Parathyroid adenoma (tissue), 2 donors: Measurements from ENCODE around the gene CNN2.

Source experiments
- H2AFZ ChIP-seq: fragments of 300-600 bp; sonication (generic); one replicate; pipeline ENCODE4 v1.7.0; 2017; ENCODE audit warnings: antibody characterized with exemption, mild to moderate bottlenecking
- H3K27ac ChIP-seq: fragments of 300-600 bp; sonication (generic); one replicate; pipeline ENCODE4 v1.7.0; 2017
- H3K27me3 ChIP-seq: fragments of 300-600 bp; sonication (generic); one replicate; pipeline ENCODE4 v1.7.0; 2017; ENCODE audit warnings: low read length; ENCODE audit not compliant: control insufficient read depth, insufficient read depth
- H3K36me3 ChIP-seq: fragments of 300-600 bp; sonication (generic); one replicate; pipeline ENCODE4 v1.7.0; 2017; ENCODE audit warnings: low read length; ENCODE audit not compliant: control insufficient read depth, insufficient read depth
- H3K4me1 ChIP-seq: fragments of 300-600 bp; sonication (generic); one replicate; pipeline ENCODE4 v1.7.0; 2017; ENCODE audit warnings: control low read depth
- H3K4me2 ChIP-seq: fragments of 300-600 bp; sonication (generic); one replicate; pipeline ENCODE4 v1.7.0; 2017; ENCODE audit warnings: low read length
- H3K4me3 ChIP-seq: fragments of 300-600 bp; sonication (generic); one replicate; pipeline ENCODE4 v1.7.0; 2017; ENCODE audit warnings: low read depth, low read length
- H3K79me2 ChIP-seq: fragments of 300-600 bp; sonication (generic); one replicate; pipeline ENCODE4 v1.7.0; 2017; ENCODE audit warnings: control low read depth
- H3K9ac ChIP-seq: fragments of 300-600 bp; sonication (generic); one replicate; pipeline ENCODE4 v1.7.0; 2017; ENCODE audit warnings: mild to moderate bottlenecking
- H3K9me3 ChIP-seq: fragments of 300-600 bp; sonication (generic); one replicate; pipeline ENCODE4 v1.7.0; 2017; ENCODE audit warnings: low read length; ENCODE audit not compliant: control insufficient read depth
- TF ChIP-seq, protein P1 (sequence below): fragments of 300-600 bp; sonication (generic); IDR thresholded peaks from one replicate; pipeline ENCODE4 v1.7.0; 2017; ENCODE audit warnings: antibody characterized with exemption, mild to moderate bottlenecking
- donor health status: primary hyperparathyroidism.

The CNN2 gene

GRCh38 chr19:1073063-1073955, 46.9 kb downstream of the CNN2 start:
- no peaks in the 10 kb centered on the region for H3K4me1 ChIP-seq
- no peaks in the 10 kb centered on the region for H3K9me3 ChIP-seq
- no peak overlapping the region for H3K9ac ChIP-seq
- H3K4me3 ChIP-seq: no peak overlapping the region
- no peaks in the 10 kb centered on the region for H3K79me2 ChIP-seq
- H3K27me3 ChIP-seq: no peaks in the 10 kb centered on the region
- TF ChIP-seq, protein P1, sequence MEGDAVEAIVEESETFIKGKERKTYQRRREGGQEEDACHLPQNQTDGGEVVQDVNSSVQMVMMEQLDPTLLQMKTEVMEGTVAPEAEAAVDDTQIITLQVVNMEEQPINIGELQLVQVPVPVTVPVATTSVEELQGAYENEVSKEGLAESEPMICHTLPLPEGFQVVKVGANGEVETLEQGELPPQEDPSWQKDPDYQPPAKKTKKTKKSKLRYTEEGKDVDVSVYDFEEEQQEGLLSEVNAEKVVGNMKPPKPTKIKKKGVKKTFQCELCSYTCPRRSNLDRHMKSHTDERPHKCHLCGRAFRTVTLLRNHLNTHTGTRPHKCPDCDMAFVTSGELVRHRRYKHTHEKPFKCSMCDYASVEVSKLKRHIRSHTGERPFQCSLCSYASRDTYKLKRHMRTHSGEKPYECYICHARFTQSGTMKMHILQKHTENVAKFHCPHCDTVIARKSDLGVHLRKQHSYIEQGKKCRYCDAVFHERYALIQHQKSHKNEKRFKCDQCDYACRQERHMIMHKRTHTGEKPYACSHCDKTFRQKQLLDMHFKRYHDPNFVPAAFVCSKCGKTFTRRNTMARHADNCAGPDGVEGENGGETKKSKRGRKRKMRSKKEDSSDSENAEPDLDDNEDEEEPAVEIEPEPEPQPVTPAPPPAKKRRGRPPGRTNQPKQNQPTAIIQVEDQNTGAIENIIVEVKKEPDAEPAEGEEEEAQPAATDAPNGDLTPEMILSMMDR: no peak
- H3K36me3 ChIP-seq: no peaks in the 10 kb centered on the region
- no peak overlapping the region for H3K4me2 ChIP-seq
- no peak overlapping the region for H3K27ac ChIP-seq
- no peak overlapping the region for H2AFZ ChIP-seq

GRCh38 chr19:1073956-1074517, 47.6 kb downstream of the CNN2 start:
- Histone ChIP-seq H3K36me3 (no peaks in the 10 kb centered on the region), H3K4me3 (no peak overlapping the region), H3K9ac (no peak overlapping the region), H3K27ac (no peak overlapping the region), H3K4me1 (no peaks in the 10 kb centered on the region), H3K27me3 (no peaks in the 10 kb centered on the region), H3K9me3 (no peaks in the 10 kb centered on the region), H3K4me2 (no peak overlapping the region), H3K79me2 (no peaks in the 10 kb centered on the region), H2AFZ (no peak overlapping the region)
- TF ChIP-seq, protein P1: no peak

DNA sequence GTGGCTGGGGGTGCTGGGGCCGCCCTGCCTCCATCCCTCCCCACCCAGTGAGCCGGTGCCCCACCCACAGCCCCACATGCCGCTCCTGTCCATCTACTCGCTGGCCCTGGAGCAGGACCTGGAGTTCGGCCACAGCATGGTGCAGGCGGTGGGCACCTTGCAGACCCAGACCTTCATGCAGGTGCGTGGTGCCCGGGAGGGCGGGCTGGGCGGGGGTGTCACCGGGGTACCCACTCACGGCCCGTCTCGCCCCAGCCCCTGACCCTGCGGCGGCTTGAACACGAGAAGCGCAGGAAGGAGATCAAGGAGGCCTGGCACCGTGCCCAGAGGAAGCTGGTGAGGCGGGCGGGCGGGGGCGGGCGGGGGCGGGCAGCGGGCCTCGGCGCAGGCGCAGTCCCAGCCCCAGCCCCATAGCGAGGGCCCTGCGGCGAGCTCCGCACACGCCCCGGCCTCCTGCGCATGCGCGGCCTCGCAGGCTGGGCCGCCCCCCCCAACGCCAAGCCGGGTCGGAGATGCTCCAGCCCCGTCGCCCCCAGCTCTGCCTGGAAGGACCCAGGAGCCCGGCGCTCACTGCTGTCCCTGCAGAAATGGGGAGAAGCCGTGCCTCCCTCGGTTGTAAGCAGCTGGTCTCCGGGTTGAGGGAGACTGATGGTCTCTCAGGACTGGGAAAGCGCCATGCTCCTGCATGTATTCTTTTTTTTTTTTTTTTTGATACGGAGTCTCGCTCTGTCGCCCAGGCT, 48.3 kb downstream of the CNN2 start:
- Histone ChIP-seq H3K79me2 (no peaks in the 10 kb centered on the region), H3K27ac (no peak overlapping the region), H3K27me3 (no peaks in the 10 kb centered on the region), H2AFZ (no peak overlapping the region), H3K4me2 (peak overlapping the region; percentile 53), H3K9me3 (no peaks in the 10 kb centered on the region), H3K36me3 (no peaks in the 10 kb centered on the region), H3K4me1 (no peaks in the 10 kb centered on the region), H3K9ac (no peak overlapping the region), H3K4me3 (no peak overlapping the region)
- TF ChIP-seq, protein P1: no peak

DNA sequence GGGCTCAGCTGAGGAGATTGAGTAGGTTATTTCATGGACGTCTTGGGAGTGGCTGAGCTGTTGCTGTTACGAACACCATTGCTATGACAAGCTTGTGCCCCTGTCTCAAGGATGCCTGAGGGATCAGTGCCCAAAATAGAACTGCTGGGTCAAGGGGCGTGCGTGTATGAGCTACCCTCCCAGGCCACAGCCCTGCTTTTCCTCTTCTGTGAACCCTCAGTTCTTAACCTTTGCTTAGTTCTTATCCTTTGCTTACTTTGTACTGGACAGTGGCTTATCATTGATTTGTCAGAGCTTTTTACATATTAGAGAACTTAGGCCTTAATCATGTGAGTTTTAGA, 49.6 kb downstream of the CNN2 start:
- Histone ChIP-seq H3K9me3 (no peaks in the 10 kb centered on the region), H3K4me3 (no peak overlapping the region), H3K4me1 (no peaks in the 10 kb centered on the region), H3K27ac (no peak overlapping the region), H3K4me2 (no peak overlapping the region), H3K79me2 (no peaks in the 10 kb centered on the region), H3K27me3 (no peaks in the 10 kb centered on the region), H3K9ac (no peak overlapping the region), H2AFZ (no peak overlapping the region), H3K36me3 (no peaks in the 10 kb centered on the region)
- TF ChIP-seq, protein P1: no peak
